Natural killer cell (primary cell): ENCODE measurements around the gene CD46. TPM values are rescaled to one million over a fixed set of nuclear protein-coding genes. Genes with fewer than 3 reads are reported as not detected.
A peak's percentile ranks its signal among the peaks of the same experiment; 100 is the strongest.

Experiments used
- ATAC-seq, 3 donors: fragments of 150-1000 bp in 2 of 3; fragments of 200-7000 bp in 1 of 3; cut with Tn5 transposase; 1 replicate in 1 of 3; 2 replicates in 2 of 3; pipeline ENCODE4 v1.10.0; 2021; ENCODE audit warnings: mild to moderate bottlenecking in 2 of 3, moderate library complexity in 2 of 3
- DNase-seq, 2 donors: peaks; one replicate each; pipeline versions ENCODE4 v3.0.0 to v3.0.0-alpha.2; 2013 to 2021; ENCODE audit warnings: mixed read lengths in 1 of 2
- H3K27ac ChIP-seq: one replicate; pipeline ENCODE4 v1.5.1; 2013; ENCODE audit warnings: mild to moderate bottlenecking, low read length
- H3K27me3 ChIP-seq: one replicate; pipeline ENCODE4 v1.6.1; 2013; ENCODE audit warnings: low read length; ENCODE audit not compliant: control insufficient read depth, insufficient read depth
- H3K36me3 ChIP-seq: one replicate; pipeline ENCODE4 v1.6.1; 2013; ENCODE audit warnings: low read length; ENCODE audit not compliant: control insufficient read depth, insufficient read depth
- H3K4me1 ChIP-seq: one replicate; pipeline ENCODE4 v1.6.1; 2013; ENCODE audit warnings: low read length; ENCODE audit not compliant: control insufficient read depth, insufficient read depth
- H3K4me3 ChIP-seq: one replicate; pipeline ENCODE4 v1.5.1; 2013; ENCODE audit warnings: low read length
- H3K9me3 ChIP-seq: one replicate; pipeline ENCODE4 v1.6.1; 2013; ENCODE audit warnings: low read length; ENCODE audit not compliant: control insufficient read depth, insufficient read depth
- H3K27ac Mint-ChIP-seq, 2 donors: one replicate each; pipeline ENCODE4 v1.8.0; 2022; ENCODE audit warnings: mild to moderate bottlenecking in 2 of 2, mixed read lengths in 2 of 2, moderate library complexity in 1 of 2
- H3K27me3 Mint-ChIP-seq, 2 donors: one replicate each; pipeline ENCODE4 v1.8.0; 2022; ENCODE audit warnings: low read depth in 2 of 2, mixed read lengths in 2 of 2
- H3K36me3 Mint-ChIP-seq: one replicate; pipeline ENCODE4 v1.8.0; 2022; ENCODE audit warnings: mixed read lengths
- H3K4me1 Mint-ChIP-seq, 2 donors: one replicate each; pipeline ENCODE4 v1.8.0; 2022; ENCODE audit warnings: mixed read lengths in 2 of 2
- H3K4me3 Mint-ChIP-seq: one replicate; pipeline ENCODE4 v1.8.0; 2022; ENCODE audit warnings: mild to moderate bottlenecking, moderate library complexity, mixed read lengths
- H3K9me3 Mint-ChIP-seq, 2 donors: one replicate each; pipeline ENCODE4 v1.8.0; 2022; ENCODE audit warnings: mixed read lengths in 2 of 2
- CTCF ChIP-seq: fragments of 200-600 bp; IDR thresholded peaks from one replicate; pipeline ENCODE4 v1.8.0; 2022; ENCODE audit warnings: antibody characterized with exemption
- WGBS: methylation state at CpG from one replicate; pipeline ENCODE4 v1.1.7; 2013; ENCODE audit warnings: missing lambda C conversion rate; ENCODE audit not compliant: insufficient coverage; 5-methylcytosine and 5-hydroxymethylcytosine counted together
- intact Hi-C: fragments of 100-400 bp; cut with micrococcal nuclease; formaldehyde crosslinking; loops from one replicate; pipeline ENCODE4 v1.14.2; 2022
- total RNA-seq, 4 donors: library from RNA; stranded (reverse); fragments of 120-200 nt in 1 of 4; gene quantifications; one replicate each; pipeline versions ENCODE4 v1.2.3 to v1.2.4, GENCODE V29; 2013 to 2022

The CD46 gene
- total RNA-seq, 3 donors from 2014 or later (not counting 1 experiment from before 2014, with no cell fraction given): 110 to 126 (median 124) TPM

DNA sequence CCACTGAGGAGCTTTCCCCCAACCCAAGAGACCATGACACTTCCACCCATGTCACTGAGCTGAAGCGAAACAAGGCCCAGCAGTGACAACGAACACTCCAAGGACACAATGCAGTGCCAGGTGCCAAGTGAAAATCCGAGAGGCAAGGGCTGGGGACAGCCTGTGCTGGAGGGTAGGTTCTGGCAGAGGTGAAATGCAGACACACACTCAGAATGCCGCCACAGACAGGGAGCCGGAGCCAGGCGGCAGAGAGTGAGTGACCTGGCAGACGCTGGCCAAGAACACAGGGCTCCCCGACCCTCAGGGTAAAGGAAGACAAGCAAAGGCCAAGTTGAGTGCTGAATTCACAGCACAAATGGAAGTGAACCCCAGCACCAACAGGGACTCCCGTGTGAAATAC lies 78.9 kb downstream of the CD46 start:
- H3K4me1 ChIP-seq: peaks cover 55% of the 10 kb centered on the region
- H3K27me3 Mint-ChIP-seq: no peaks in the 10 kb centered on the region
- intact Hi-C loops: no loop called here
- H3K27ac Mint-ChIP-seq: peak overlapping the region; percentile 99
- DNase-seq: no peak
- no peaks in the 10 kb centered on the region for H3K27me3 ChIP-seq
- H3K36me3 ChIP-seq: peaks cover 4% of the 10 kb centered on the region
- no peak overlapping the region for H3K27ac ChIP-seq
- no peak for TF ChIP-seq CTCF
- WGBS: 94% methylated on average over 9 of the region's 9 CpGs
- no peak overlapping the region for H3K4me3 ChIP-seq
- no peaks in the 10 kb centered on the region for H3K9me3 ChIP-seq
- H3K4me3 Mint-ChIP-seq: no peak overlapping the region
- peaks cover 78 to 85% of the 10 kb centered on the region in 2 donors for H3K4me1 Mint-ChIP-seq
- H3K36me3 Mint-ChIP-seq: no peaks in the 10 kb centered on the region
- no peaks in the 10 kb centered on the region for H3K9me3 Mint-ChIP-seq
- no peak for ATAC-seq

DNA sequence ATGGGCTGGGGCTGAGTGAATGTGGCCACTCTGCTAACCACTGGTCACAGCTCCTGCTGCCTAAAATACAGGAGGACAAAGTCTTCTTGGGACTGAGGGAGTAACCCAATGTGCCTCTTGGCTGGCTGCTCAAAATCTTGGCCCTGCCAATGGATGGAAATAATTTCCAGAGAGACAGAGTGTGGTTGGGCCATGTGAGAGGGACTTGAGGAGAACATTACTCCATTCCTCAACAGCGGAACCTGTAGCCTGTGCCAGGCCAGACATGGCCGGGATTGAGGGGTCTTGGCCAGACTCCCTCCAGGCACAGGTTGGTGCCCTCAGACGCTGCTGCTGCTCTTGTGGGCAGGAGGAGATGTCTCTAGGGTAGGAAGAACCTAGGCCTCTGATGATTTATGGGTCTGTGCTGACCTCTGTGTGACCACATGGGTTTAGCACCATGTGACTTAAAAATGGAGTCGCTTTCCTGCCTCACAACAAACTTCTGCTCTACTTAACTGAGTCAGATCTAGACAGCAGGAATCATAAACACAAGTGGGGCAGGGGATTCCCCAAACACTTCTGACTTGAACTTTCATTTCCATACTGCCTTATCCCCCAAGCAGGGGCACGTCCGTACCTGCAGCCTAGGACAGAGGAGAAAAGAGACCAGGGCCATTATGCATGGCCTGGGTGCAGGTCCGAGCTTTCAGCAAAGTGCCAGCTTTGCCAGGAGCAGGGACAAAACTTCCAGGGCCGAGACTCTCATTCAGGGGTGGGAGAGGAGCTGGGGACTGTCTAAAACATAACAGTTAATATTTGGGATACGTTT lies 79.9 kb downstream of the CD46 start:
- ATAC-seq: peak; percentile 70 to 78 (median 75)
- H3K27me3 ChIP-seq: no peaks in the 10 kb centered on the region
- H3K4me1 ChIP-seq: peaks cover 47% of the 10 kb centered on the region
- H3K9me3 Mint-ChIP-seq: no peaks in the 10 kb centered on the region
- peak overlapping the region; percentile 28 for H3K4me3 Mint-ChIP-seq
- H3K27ac ChIP-seq: peak overlapping the region; percentile 45
- H3K36me3 ChIP-seq: peaks cover 4% of the 10 kb centered on the region
- H3K4me1 Mint-ChIP-seq: peaks cover 74 to 85% of the 10 kb centered on the region in 2 donors
- peak overlapping the region; percentile 99 for H3K27ac Mint-ChIP-seq
- no peak overlapping the region for H3K4me3 ChIP-seq
- no peak for TF ChIP-seq CTCF
- H3K27me3 Mint-ChIP-seq: no peaks in the 10 kb centered on the region
- WGBS: 44% methylated on average over 8 of the region's 9 CpGs
- H3K9me3 ChIP-seq: no peaks in the 10 kb centered on the region
- H3K36me3 Mint-ChIP-seq: no peaks in the 10 kb centered on the region
- intact Hi-C loops: no loop called here
- DNase-seq: peak in 1 of 2 donors; percentile 76

DNA sequence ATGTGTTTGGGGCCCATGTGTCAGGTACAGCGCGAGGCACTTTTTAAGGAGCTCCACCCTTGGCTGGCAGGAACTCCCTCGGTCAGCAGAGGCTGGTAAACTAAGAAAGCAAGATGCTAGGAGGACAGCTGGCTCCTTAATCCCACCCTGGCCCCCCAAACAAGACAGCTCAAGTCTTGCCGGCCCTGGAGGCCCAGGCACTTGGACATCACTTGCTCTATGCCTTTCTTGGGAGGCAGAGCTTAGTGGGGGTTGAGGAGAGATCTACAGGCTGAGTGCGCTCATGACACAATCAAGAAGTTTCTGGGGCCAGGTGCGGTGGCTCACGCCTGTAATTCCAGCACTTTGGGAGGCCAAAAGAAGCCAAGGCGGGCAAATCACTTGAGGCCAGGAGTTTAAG lies 80.9 kb downstream of the CD46 start:
- Mint-ChIP-seq H3K4me1 (peaks cover 85 to 93% of the 10 kb centered on the region in 2 donors), H3K9me3 (no peaks in the 10 kb centered on the region), H3K4me3 (no peak overlapping the region), H3K27ac (peak overlapping the region; percentile 99), H3K36me3 (no peaks in the 10 kb centered on the region), H3K27me3 (no peaks in the 10 kb centered on the region)
- DNase-seq (no peak), ATAC-seq (no peak)
- Histone ChIP-seq H3K27me3 (no peaks in the 10 kb centered on the region), H3K36me3 (peaks cover 4% of the 10 kb centered on the region), H3K9me3 (no peaks in the 10 kb centered on the region), H3K27ac (peak overlapping the region; percentile 45), H3K4me1 (peaks cover 39% of the 10 kb centered on the region), H3K4me3 (no peak overlapping the region)
- intact Hi-C loops: no loop called here
- WGBS: 93% methylated on average over 8 of the region's 8 CpGs
- no peak for TF ChIP-seq CTCF

DNA sequence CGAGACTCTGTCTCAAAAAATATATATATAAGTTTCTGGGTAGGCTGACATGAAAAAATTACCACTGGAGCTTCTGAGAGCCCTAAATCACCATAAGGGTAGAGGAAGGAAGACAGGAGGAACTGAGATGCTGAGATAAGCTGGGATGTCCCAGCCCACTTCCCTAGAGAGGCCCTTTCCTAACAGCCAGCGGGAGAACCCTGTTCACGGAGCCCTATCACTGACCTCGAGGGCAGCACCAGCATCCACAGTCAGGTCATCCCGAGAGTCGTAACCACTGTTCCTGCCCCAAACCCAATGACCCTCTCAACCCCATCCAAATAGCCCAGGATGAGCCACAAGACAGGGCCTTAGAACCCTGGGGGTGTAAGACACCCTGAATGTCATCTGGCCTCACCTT lies 81.5 kb downstream of the CD46 start:
- ATAC-seq: no peak
- DNase-seq: no peak
- Mint-ChIP-seq H3K9me3 (no peaks in the 10 kb centered on the region), H3K36me3 (no peaks in the 10 kb centered on the region), H3K27me3 (no peaks in the 10 kb centered on the region), H3K4me3 (no peak overlapping the region), H3K4me1 (peaks cover 86 to 93% of the 10 kb centered on the region in 2 donors), H3K27ac (peak overlapping the region; percentile 99)
- Histone ChIP-seq H3K9me3 (no peaks in the 10 kb centered on the region), H3K27ac (no peak overlapping the region), H3K4me3 (no peak overlapping the region), H3K27me3 (no peaks in the 10 kb centered on the region), H3K36me3 (peaks cover 4% of the 10 kb centered on the region), H3K4me1 (peaks cover 36% of the 10 kb centered on the region)
- intact Hi-C loops: no loop called here
- no peak for TF ChIP-seq CTCF
- 74% methylated on average over 6 of the region's 6 CpGs for WGBS
